Measurements from ENCODE around the gene ATE1. TPM values are rescaled to one million over a fixed set of nuclear protein-coding genes. Genes with fewer than 3 reads are reported as not detected.
"Not testable (repeated sequence)": the region's sequence is repeated elsewhere in the genome, so short reads cannot be mapped to it uniquely, and the experiment has no call there.

The ATE1 gene
- total RNA-seq, 1 donor from 2014 or later = 35.4 TPM

DNA sequence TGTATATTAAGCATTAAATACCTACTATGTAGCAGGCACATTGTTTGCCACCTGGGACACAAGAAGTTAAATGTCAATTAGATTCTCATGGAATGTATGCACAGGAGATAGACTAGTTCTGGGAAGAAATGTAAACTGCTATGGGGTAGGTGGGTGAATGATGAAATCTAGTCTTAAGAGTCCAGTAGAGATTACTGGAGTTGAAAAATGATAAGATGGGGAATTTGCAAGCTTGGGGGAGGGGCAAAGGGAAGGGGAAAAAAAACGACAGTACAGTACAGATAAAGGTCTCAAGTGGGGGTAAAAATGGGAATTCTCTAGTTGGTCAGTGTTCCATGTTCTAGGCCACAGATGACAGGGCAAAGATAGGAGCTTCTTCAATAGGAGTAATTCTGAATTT, 94.4 kb downstream of the ATE1 start:
- H3K36me3 Mint-ChIP-seq = peaks cover 47% of the 10 kb centered on the region
- DNase-seq (ENCODE audit: extremely low spot score, unreplicated experiment) = no peak
- TF ChIP-seq, protein P1, sequence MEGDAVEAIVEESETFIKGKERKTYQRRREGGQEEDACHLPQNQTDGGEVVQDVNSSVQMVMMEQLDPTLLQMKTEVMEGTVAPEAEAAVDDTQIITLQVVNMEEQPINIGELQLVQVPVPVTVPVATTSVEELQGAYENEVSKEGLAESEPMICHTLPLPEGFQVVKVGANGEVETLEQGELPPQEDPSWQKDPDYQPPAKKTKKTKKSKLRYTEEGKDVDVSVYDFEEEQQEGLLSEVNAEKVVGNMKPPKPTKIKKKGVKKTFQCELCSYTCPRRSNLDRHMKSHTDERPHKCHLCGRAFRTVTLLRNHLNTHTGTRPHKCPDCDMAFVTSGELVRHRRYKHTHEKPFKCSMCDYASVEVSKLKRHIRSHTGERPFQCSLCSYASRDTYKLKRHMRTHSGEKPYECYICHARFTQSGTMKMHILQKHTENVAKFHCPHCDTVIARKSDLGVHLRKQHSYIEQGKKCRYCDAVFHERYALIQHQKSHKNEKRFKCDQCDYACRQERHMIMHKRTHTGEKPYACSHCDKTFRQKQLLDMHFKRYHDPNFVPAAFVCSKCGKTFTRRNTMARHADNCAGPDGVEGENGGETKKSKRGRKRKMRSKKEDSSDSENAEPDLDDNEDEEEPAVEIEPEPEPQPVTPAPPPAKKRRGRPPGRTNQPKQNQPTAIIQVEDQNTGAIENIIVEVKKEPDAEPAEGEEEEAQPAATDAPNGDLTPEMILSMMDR (conservative IDR thresholded peaks at IDR 0.05) = no peak
- H3K4me1 Mint-ChIP-seq (ENCODE audit: unreplicated experiment) = peaks cover 20% of the 10 kb centered on the region
- no peak overlapping the region for H3K27ac Mint-ChIP-seq
- H3K27me3 Mint-ChIP-seq = no peaks in the 10 kb centered on the region
- H3K4me3 Mint-ChIP-seq = no peak overlapping the region
- no peaks in the 10 kb centered on the region for H3K9me3 Mint-ChIP-seq

DNA sequence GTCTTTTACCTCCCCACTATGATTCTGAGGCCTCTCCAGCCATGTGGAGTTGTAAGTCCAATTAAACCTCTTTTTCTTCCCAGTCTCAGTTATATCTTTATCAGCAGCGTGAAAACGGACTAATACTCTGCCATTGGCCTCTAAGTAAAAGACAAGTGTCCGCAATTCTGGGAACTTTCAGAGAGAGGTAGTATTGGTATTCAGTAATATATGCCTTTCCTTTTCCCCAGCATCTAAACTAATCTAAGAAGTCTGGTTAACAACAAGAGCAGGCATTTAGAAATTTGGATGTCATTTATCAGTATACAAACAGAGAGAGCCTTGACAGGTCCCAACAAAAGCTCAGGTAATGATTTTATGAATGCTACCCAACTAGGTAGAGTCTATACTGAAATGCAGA, 95.2 kb downstream of the ATE1 start:
- no peak for DNase-seq (ENCODE audit: extremely low spot score, unreplicated experiment)
- no peaks in the 10 kb centered on the region for H3K27me3 Mint-ChIP-seq
- TF ChIP-seq, protein P1 (conservative IDR thresholded peaks at IDR 0.05) = no peak
- H3K4me3 Mint-ChIP-seq = no peak overlapping the region
- peaks cover 15% of the 10 kb centered on the region for H3K4me1 Mint-ChIP-seq (ENCODE audit: unreplicated experiment)
- H3K36me3 Mint-ChIP-seq = peaks cover 46% of the 10 kb centered on the region
- H3K9me3 Mint-ChIP-seq = peaks cover 2% of the 10 kb centered on the region
- no peak overlapping the region for H3K27ac Mint-ChIP-seq

GRCh38 chr10:121831777-121832176, 96.1 kb downstream of the ATE1 start:
- Mint-ChIP-seq H3K36me3 (peaks cover 51% of the 10 kb centered on the region), H3K9me3 (peaks cover 4% of the 10 kb centered on the region), H3K4me1 (ENCODE audit: unreplicated experiment) (peaks cover 15% of the 10 kb centered on the region), H3K27ac (no peak overlapping the region), H3K27me3 (no peaks in the 10 kb centered on the region), H3K4me3 (no peak overlapping the region)
- TF ChIP-seq, protein P1 (conservative IDR thresholded peaks at IDR 0.05) = no peak
- no peak for DNase-seq (ENCODE audit: extremely low spot score, unreplicated experiment)

DNA sequence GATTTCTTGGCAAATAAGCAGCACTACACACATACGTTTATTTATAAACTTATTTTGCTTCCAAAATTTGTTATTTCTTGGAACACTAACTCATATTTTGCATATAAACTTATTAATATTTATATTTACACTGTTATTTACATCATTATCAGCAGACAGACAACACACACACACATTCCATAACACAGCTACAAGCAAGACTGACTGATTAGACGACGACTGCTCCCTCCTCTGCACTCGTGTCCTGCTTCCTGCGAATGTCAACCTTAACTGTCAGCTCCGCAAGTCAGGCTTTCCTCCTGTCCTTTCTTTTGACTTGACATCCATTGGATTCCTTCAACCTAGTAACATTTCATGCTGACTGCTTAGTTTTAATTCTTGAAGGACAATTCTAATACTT, 96.6 kb downstream of the ATE1 start:
- peaks cover 15% of the 10 kb centered on the region for H3K4me1 Mint-ChIP-seq (ENCODE audit: unreplicated experiment)
- H3K36me3 Mint-ChIP-seq = peaks cover 52% of the 10 kb centered on the region
- no peak for DNase-seq (ENCODE audit: extremely low spot score, unreplicated experiment)
- peaks cover 4% of the 10 kb centered on the region for H3K9me3 Mint-ChIP-seq
- TF ChIP-seq, protein P1 (conservative IDR thresholded peaks at IDR 0.05) = no peak
- no peak overlapping the region for H3K4me3 Mint-ChIP-seq
- H3K27ac Mint-ChIP-seq = no peak overlapping the region
- H3K27me3 Mint-ChIP-seq = no peaks in the 10 kb centered on the region

- Mint-ChIP-seq H3K4me1 (ENCODE audit: unreplicated experiment) (peaks cover 9% of the 10 kb centered on the region), H3K27me3 (no peaks in the 10 kb centered on the region), H3K36me3 (peaks cover 47% of the 10 kb centered on the region), H3K9me3 (peaks cover 4% of the 10 kb centered on the region), H3K4me3 (no peak overlapping the region), H3K27ac (no peak overlapping the region)
- TF ChIP-seq, protein P1 (conservative IDR thresholded peaks at IDR 0.05) = no peak
- no peak for DNase-seq (ENCODE audit: extremely low spot score, unreplicated experiment)
Observed at GRCh38 chr10:121830101-121830500, 97.7 kb downstream of the ATE1 start.

GRCh38 chr10:121828045-121828444, 99.8 kb downstream of the ATE1 start:
- Mint-ChIP-seq H3K36me3 (peaks cover 29% of the 10 kb centered on the region), H3K9me3 (peaks cover 4% of the 10 kb centered on the region), H3K27ac (no peak overlapping the region), H3K4me3 (no peak overlapping the region), H3K4me1 (ENCODE audit: unreplicated experiment) (peaks cover 14% of the 10 kb centered on the region), H3K27me3 (no peaks in the 10 kb centered on the region)
- DNase-seq (ENCODE audit: extremely low spot score, unreplicated experiment) = no peak
- TF ChIP-seq, protein P1 (conservative IDR thresholded peaks at IDR 0.05) = no peak

DNA sequence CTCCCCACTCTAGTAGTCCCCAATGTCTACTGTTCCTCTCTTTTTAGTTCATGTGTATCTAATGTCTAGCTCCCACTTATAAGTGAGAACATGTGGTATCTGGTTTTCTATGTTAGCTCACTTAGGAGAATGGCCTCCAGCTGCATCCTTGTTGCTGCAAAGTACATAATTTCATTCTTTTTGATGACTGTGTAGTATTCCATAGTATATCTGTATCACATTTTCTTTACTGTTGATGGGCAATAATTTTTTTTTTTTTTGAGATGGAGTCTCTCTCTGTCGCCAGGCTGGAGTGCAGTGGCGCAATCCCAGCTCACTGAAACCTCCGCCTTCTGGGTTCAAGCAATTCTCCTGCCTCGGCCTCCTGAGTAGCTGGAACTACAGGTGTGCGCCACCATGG, 101.1 kb downstream of the ATE1 start:
- not testable (repeated sequence) for H3K27ac Mint-ChIP-seq, H3K9me3 Mint-ChIP-seq, H3K4me3 Mint-ChIP-seq

More for the DNA sequence above, 101.1 kb downstream of the ATE1 start:
- H3K27me3 Mint-ChIP-seq; DNase-seq (ENCODE audit: extremely low spot score, unreplicated experiment): not testable (repeated sequence)
- Mint-ChIP-seq H3K36me3 (peaks cover 36% of the 10 kb centered on the region), H3K4me1 (ENCODE audit: unreplicated experiment) (peaks cover 15% of the 10 kb centered on the region)
